ENCODE measurements around the gene TRPC1.
"Not testable (repeated sequence)": the region's sequence is repeated elsewhere in the genome, so short reads cannot be mapped to it uniquely, and the experiment has no call there.

Gene TRPC1

DNA sequence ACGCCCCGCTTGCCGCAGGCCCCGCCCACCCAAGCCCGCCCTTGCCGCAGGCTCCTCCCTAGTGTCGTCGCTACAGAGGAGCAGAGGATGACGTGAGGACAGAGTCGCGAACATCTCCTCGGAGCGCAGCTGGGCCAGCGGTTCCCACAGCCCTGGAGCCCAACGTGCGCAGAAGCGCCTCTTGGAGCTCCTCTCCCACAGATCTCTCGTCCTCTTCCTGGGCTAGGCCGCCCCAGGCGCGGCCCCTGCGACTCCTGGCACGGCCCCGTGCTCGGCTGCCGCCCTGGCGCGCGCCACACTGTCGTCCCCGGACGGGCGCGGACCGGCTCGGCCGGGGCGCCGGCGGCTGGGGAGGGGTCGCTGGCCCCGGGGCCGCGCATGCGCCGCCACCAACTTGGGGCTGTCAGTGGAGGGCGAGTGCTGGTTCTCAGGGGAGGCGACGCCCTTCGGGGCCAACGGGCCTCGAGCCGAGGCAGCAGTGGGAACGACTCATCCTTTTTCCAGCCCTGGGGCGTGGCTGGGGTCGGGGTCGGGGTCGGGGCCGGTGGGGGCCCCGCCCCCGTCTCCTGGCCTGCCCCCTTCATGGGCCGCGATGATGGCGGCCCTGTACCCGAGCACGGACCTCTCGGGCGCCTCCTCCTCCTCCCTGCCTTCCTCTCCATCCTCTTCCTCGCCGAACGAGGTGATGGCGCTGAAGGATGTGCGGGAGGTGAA is at the start of gene TRPC1:
Gene TRPC1 (plus strand): TSS at position 67 of the 714 bp plus-strand sequence. CDS start 526 bp downstream, at position 593.
- peak; percentile 68 for DNase-seq

DNA sequence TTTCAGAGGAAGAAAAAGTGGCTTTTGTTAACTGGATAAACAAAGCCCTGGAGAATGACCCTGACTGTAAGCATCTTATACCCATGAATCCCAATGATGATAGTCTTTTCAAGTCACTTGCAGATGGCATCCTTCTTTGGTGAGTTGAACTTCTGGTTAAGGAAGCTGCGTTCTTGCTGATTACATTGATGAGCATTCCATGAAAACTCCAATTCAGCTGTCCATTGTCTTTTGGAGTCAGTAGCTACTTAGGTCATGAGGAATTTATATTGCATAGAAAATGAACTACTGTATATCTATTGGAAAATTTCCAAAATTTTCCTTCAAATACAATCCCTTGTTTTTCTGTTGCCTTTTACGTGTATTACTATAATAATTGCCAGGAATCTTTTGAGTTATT is 47.7 kb upstream of the TRPC1 start:
- DNase-seq, result no peak

DNA sequence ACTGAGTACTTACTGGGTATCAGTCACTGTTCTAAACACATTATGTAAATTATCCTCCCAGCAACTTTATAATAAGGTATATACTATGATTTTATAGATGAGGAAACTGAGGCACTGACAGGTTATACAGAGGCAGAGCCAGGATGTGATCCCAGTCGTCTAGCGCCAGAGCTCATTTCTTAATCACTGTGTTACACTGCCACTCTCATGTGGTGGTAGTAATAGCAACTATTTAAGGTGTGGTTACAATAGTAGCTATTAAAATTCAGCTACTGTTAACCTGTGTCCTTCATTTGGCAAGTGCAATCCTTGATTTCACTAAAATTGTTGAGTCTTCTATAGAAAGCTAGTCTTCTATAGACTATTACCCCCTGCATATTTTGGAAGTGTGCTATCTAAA is 43.1 kb upstream of the TRPC1 start:
- DNase-seq, result no peak

DNA sequence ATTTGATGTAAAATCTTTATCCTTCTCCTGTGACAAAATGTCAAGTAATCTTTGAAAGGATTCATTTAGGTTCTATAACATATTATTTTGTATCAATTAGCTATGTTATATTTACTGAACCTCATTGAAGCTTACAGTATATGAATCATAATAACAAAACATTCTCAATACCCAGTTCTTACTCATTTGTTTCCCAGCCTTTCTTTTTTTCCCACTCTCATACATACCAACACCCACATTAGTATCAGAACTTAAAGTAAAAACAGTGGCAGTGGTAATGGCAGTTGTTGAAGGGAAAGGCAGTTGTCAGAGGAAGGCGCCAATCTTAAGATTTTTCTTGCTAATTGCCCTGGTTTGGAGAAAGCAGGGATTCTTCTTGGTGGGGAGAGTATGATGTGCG is 33.2 kb upstream of the TRPC1 start:
- DNase-seq, result no peak

DNA sequence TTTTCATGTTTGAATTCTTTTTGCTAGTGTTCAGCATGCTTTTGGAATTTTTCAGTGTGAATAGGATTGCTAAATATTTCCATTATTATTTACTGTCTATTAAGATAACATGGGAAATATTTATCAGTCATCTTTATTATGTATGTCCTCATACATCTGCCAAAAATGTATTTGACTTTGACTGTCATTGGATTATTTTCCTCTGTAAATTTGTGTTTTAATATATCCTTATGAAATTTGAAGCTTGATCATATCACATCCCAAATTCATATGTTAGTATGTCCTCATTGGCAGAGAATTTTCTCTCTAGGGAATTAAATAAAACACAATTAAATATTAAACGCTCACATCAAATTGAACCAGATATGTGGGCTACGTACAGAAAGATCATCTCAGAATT is 32.3 kb upstream of the TRPC1 start:
- no peak for DNase-seq

DNA sequence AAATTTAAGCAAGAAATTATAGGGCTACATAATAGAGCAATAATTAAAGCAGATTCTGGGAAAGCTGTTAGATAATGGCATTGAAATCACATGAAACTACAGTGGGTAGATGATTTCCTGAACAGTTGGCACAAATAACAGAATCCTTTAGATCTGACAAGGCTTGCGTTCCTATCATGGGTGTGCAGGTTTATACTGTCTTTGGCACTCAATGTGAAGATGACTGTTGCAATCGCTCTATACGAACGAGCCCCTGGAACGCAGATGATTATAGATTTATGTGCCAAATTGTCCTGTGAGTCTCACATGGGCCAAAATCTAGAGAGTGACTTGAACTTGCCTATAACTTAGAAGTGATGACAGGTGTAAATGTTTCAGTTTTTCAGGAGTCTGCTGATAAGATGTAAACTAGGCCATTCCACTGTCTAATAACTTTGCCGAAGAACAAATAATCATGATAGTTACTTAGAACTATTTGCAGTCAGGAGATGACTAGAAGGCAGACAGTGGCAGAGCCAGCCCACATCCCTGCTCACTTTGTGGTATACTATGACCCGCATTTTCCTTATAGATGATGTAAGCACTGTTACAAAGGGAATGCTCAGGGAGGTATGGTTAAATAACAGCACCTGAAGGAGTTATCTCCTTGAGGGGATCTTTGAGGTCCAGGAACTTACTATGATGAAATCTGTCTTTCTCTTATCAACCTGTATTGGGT is 30.5 kb upstream of the TRPC1 start:
- no peak for DNase-seq

DNA sequence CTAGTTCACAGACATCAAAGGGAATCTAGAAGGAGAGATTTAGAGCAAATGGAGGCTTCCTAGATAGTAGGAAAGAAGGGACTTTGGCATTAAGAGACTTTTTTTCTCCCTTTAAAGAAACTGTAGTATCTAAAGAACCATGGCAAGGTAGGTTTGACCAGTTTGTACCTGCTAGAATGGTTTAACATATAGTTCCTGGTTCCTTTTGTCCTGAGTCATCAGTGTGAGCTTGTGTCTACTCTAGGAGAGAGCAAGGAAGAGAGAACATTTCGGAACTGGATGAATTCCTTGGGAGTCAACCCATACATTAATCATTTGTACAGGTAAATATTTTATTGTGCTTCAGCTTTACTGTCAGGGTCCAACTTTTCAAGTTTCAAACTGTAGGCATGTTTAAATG is 29.6 kb upstream of the TRPC1 start:
- DNase-seq, result no peak

DNA sequence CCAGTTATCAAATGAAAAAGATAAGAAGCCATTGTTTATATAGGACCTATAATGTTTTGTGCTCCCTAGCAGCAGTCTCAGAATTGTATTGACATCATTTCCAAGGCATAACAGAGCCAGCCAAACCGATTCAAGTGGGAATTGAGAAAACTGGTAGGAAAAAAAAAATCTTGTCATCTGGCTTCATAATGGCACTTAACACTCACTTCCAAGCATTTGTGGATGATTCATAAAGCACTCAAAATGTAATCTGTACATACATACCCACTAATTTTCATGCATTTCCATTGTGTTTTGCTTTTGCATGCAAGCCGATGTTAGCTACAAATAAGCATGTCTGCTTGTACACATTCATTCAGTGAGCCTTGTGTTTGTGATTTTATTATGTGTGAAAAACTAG is 18.6 kb upstream of the TRPC1 start:
- DNase-seq, result no peak

DNA sequence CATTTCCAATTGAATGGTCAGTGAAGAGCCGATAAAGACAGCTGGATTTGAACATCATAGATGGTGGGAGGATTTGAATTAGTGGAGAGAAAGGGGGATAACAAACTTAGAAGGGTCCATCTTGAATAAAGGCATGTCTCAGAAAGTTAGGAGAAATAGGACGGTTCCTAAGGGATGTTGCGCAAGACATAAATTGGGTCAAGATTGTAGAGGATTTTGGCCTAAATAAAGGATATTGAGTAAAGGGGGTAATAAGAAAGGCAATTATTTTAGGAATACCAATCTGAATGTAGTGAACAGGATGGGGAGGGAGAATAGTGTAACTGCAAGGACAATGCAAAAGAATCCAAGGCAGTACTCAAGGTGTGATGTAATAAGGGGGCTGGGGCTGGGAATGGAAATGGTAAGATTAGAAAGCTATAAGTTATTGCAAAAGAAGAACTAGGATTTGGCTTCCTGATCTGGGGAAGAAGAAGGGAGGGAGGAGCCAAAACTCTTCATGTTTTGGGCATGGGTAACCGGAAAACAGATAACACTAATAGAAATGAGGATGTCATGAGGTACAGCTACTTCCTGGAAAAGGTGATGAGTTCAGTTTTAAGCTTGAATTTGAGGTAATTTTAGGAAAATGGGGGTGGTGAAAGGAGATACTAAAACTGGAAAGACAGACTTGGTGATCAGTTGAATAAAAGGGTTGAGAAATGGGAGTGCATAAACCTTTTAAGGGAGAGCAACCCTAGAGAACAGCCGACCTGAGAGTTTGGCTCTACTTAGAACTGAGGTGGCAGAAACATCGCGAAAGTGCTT is 17.3 kb upstream of the TRPC1 start:
- no peak for DNase-seq

DNA sequence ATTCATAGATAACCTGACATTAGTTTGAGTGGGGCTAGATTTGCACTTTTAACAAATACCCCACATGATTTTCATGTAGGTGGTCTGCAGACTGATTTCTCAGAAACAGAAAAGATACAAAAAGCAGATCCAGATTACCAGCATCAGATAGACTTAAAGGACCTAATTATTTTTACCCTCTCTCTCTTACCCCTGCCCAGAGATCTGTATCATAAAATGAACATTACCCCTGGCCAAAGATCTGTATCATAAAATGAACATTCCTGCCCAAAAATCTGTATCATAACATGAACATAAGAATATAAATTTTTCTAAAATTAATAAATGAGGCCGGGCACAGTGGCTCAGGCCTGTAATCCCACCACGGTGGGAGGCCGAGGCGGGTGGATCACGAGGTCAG is 14.6 kb upstream of the TRPC1 start:
- DNase-seq, result no peak

DNA sequence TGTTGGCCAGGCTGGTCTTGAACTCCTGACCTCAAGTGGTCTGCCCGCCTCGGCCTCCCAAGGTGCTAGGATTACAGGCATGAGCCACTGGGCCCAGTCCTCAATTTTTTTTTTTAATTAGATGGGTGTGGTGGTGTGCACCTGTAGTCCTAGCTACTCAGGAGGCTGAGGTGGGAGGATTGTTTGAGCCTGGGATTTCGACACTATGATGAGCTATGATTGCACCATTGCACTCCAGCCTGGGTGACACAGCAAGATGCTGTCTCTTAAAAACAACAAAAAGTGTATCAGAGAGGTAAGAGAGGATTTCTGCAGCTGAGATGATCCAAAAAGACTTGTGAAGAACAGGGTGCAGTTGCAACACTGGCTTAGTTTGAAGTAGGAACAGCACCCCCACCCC is 9.0 kb upstream of the TRPC1 start:
- DNase-seq, result not testable (repeated sequence)

DNA sequence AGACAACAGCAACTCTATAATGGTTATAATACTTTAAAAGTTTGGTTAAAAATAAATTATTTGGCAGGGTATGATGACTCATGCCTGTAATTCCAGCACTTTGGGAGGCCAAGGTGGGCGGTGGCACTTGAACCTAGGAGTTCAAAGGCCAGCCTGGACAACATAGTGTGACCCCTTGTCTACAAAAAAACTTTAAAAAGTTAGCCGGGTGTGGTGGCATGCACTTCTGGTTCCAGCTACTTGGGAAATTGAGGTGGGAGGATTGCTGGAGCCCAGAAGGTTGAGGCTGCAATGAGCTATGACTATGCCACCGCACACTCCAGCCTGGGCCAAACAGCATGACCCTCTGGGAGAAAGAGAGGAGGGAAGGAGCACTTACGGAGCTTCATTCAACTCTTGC is 7.7 kb upstream of the TRPC1 start:
- no peak for DNase-seq

DNA sequence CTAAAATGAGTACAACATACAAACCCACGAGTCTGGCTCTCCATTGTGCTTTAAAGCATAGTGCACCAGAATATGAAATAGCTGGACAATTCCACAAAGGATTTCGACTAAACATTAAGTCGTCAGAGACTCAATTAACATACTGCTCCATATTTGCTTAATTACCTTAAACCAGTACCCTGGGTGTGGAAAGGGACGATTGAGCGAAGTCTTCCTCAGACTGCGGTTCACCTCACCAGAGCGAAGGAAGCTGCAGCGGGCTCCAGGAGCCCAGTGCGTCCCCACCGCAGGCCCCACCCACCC is 218 bp upstream of the TRPC1 start:
- DNase-seq, result peak; percentile 84

DNA sequence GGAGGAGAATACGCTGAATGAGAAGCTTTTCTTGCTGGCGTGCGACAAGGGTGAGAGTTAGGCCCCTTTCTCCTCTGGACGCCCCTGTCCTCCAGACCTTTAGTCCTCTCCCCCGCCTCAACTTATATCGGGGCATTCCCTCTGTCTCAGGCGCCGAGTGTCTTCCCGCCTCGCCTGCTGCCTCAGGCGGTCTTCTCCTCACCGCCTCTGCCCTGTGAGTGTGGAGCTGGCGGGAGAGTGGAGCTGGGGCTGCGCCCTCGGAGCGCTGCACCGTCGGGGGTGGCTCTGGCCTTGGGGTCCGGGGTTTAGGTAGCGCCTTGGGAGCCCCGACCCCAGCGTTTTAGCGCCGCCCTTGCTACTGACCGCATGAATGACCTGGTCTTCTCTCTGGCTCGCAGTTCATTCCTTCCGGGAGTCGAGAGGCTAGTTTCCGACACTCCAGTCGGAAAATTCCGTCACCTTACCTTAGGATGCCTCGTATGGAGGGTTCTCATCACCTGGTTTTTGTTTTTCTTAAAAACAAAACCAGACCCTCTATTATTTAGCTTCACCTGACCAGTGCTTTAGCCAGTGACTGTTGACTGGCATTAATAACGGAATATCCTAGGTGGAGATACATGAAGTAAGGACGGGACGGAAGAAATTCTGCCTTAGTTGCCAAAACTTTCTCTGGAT is 985 bp downstream of the TRPC1 start:
- DNase-seq, result peak; percentile 37

DNA sequence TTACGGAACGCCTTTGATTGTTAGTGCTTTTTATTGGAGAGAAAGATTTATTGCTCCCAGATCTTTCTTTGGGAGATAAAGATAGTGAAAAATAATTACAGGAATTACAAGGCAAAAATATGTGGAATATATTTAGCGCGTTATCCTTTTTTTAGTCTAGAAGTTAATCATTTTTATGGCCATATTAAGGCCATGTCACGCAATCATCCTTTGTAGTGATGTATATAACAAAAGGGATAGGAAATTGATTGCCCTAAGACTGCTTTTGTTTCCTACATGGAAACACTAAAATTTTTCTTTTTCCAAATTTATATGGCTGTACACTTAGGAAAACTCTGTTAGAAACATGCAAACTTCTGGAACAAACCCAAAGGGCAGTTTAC is 1.5 kb downstream of the TRPC1 start:
- no peak for DNase-seq

DNA sequence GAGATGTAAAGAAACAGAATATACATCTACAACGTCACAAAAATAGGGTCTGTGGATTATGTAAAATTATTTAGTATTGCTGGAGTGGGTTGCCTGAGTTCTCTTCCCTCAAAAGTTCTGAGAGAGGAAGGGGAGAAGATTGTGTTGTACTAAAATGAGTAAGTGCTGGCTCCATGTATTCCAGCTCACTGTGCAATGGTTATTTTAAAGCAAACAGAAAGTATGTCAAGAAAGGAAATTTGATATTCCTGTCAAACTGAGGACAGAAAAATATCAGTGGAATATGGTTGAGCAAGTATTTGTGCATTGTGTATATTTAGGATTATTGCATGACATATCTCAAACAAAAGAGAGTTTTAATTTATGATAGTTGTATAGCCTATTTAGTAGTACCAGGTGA is 2.2 kb downstream of the TRPC1 start:
- DNase-seq, result no peak

DNA sequence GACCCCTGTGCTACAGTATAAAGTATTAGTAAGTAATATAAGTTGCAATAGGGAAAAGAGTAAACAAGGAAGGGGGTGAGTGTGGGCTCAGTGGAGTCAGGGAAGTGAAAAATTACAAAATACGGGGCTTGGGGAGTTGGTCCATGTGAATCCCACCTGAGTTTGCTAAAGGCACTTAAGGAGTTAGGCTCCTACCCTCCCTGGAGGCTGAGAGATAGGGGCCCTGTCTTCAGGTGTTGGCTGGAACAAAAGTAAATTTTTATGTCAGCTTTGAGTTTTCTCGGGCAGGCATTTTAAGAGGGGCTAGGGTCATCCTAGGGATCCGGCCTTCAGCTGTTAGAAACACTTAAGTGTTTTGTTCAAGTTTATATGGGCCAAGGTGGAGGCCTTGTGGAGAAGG is 8.2 kb downstream of the TRPC1 start:
- DNase-seq, result no peak

DNA sequence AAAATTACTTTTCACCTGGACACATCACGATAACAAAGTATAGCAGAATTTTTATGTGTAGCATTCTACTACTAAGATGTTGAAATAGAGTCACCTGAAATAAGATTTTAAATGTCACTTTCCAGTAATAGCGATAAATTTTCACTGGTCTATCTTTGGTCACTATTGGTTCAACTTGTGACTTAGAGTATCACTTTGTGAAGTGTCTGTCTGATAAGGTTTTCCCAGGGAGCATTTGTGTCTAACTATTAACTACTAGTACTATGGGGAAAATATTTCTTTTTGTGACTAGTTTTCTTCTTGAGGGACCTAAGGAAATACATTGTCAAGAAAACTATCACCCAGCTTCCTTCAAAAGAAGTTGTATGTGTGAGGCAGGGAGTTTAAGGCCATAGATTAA is 11.0 kb downstream of the TRPC1 start:
- no peak for DNase-seq

DNA sequence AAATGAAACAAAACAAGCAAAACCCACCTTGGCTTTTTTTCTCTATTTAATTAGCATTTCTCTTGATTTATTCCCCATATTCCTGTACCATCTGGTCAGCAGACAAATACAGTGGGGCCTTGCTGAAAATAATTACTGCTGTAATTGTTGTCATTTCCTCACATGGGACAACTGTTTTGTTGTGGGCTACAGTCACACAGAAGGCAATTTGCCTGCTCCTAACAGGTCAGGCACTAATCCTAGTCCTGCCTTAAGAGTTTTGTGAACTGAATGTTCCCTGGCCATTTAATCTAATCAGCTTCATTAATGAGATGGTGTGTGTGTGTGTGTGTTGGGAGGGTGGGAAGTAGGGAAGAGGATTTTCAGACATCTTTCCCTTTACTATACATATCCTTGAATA is 11.6 kb downstream of the TRPC1 start:
- DNase-seq, result peak; percentile 10

DNA sequence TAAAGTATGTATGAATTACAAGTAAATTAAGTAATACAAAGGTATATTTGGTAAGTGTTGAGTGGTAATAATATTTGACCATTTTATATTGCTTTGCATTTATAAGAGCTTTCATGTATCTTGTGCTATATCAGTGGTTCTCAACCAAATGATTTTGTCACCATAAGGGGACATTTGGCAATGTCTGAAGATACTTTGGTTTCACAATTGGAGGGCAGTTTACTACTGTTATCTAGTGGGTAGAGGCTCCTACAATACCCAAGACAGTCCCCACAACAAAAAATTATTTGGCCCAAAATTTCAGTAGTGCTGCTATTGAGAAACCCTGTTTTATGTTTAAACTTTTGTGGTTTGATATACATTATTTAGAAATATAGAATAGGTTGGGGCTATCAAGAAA is 14.6 kb downstream of the TRPC1 start:
- DNase-seq, result no peak

DNA sequence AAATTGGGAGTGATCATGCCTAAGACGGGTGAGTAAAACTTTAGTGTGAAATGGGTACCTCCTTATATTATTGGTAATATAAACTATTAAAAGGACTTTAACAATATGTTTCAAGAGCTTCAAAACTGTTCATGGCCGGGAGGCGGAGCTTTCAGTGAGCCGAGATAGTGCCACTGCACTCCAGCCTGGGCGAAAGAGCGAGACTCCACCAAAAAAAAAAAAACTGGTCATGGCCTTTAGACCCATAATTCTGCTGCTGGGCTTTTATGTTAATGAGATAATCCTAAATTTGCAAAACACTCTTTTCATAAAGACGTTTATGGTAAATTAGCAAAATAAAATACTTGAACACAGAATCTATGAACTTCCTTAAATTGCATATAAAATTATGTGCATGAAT is 22.8 kb downstream of the TRPC1 start:
- no peak for DNase-seq

DNA sequence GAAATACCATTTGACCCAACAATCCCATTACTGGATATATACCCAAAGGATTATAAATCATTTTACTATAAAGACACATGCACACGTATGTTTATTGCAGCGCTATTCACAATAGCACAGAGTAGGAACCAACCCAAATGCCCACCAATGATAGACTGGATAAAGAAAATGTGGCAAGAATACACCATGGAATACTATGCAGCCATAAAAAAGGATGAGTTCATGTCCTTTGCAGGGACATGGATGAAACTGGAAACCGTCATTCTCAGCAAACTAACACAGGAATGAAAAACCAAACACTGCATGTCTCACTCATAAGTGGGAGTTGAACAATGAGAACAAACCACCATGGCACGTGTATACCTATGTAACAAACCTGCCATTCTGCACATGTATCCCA is 26.7 kb downstream of the TRPC1 start:
- DNase-seq, result not testable (repeated sequence)

DNA sequence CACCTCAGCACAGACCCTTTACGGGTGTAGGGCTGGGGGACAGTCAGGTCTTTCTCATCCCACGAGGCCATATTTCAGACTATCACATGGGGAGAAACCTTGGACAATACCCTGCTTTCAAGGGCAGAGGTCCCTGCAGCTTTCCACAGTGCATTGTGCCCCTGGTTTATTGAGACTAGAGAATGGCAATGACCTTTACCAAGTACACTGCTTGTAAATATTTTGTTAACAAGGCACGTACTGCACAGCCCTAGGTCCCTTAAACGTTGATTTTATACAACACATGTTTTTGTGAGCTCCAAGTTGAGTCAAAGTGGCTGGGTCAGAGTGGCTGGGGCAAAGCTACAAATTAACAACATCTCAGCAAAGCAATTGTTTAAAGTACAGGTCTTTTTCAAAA is 28.8 kb downstream of the TRPC1 start:
- DNase-seq, result not testable (repeated sequence)

DNA sequence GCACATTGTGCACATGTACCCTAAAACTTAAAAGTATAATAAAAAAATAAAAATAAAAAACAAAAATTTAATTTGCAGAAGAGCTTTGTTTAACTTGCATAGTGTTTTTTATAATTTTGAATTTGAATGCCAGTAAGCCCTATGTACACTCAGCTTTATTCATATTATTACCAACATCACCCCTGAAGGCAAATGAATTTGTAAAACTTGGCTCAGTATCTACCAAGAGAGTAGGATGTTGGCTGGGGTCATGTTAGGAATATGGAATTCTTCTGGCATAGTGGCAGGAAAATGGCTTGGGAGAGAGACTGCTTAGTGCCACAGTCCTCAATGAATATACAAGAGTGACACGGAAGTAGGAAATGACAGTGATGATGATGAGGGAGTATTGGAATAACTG is 30.7 kb downstream of the TRPC1 start:
- no peak for DNase-seq

All from NCI-H1694 treated with DMSO at 0.1 percent for 48 hours (cell line).